Measurements from ENCODE around the gene ZNF814. TPM values are rescaled to one million over a fixed set of nuclear protein-coding genes. Genes with fewer than 3 reads are reported as not detected.

Gene ZNF814
- polyA plus RNA-seq, 4 donors, result 36.3 to 84.0 (median 53.2) TPM

Other genes with a start within 250 kb of the ZNF814 start
- under 1 TPM in 2 of 4 donors, not detected in 2; 0.09 to 0.17 TPM for gene ZSCAN4, start 220.1 kb downstream of the ZNF814 start, polyA plus RNA-seq (ENCODE audit: insufficient read length in 4 of 4)
- gene ZNF551, start 207.1 kb downstream of the ZNF814 start, polyA plus RNA-seq (ENCODE audit: insufficient read length in 4 of 4), result 10 to 100 TPM in 3 of 4 donors, 1 to 10 TPM in 1; 9.3 to 17.4 (median 15.0) TPM
- gene ZNF154, start 179.8 kb downstream of the ZNF814 start, polyA plus RNA-seq (ENCODE audit: insufficient read length in 4 of 4), result 10 to 100 TPM; 22.8 to 33.6 (median 31.2) TPM
- gene ZNF671, start 161.4 kb downstream of the ZNF814 start, polyA plus RNA-seq (ENCODE audit: insufficient read length in 4 of 4), result 10 to 100 TPM in 3 of 4 donors, 1 to 10 TPM in 1; 9.4 to 19.4 (median 19.3) TPM
- gene ZNF776, start 142.2 kb downstream of the ZNF814 start, polyA plus RNA-seq (ENCODE audit: insufficient read length in 4 of 4), result 10 to 100 TPM; 24.9 to 39.6 (median 36.9) TPM
- 10 to 100 TPM; 15.6 to 27.2 (median 22.7) TPM for gene ZNF586, start 119.4 kb downstream of the ZNF814 start, polyA plus RNA-seq (ENCODE audit: insufficient read length in 4 of 4)
- gene ZNF552, start 74.1 kb downstream of the ZNF814 start, polyA plus RNA-seq (ENCODE audit: insufficient read length in 4 of 4), result 10 to 100 TPM in 3 of 4 donors, 1 to 10 TPM in 1; 6.3 to 27.4 (median 18.0) TPM
- gene ZNF587B, start 58.7 kb downstream of the ZNF814 start, polyA plus RNA-seq (ENCODE audit: insufficient read length in 4 of 4), result 10 to 100 TPM in 3 of 4 donors, 1 to 10 TPM in 1; 4.6 to 17.1 (median 15.0) TPM
- 10 to 100 TPM; 19.6 to 41.0 (median 26.1) TPM for gene ZNF587, start 39.2 kb downstream of the ZNF814 start, polyA plus RNA-seq (ENCODE audit: insufficient read length in 4 of 4)
- gene ZNF417, start 27.6 kb upstream of the ZNF814 start, polyA plus RNA-seq (ENCODE audit: insufficient read length in 4 of 4), result 10 to 100 TPM; 19.5 to 32.7 (median 25.6) TPM
- 10 to 100 TPM; 15.4 to 27.7 (median 24.1) TPM for gene ZNF418, start 46.4 kb upstream of the ZNF814 start, polyA plus RNA-seq (ENCODE audit: insufficient read length in 4 of 4)
- gene ZNF256, start 58.7 kb upstream of the ZNF814 start, polyA plus RNA-seq (ENCODE audit: insufficient read length in 4 of 4), result 10 to 100 TPM in 2 of 4 donors, 1 to 10 TPM in 2; 7.3 to 10.8 (median 9.1) TPM
- 1 to 10 TPM; 1.3 to 3.1 (median 2.2) TPM for gene C19orf18, start 85.5 kb upstream of the ZNF814 start, polyA plus RNA-seq (ENCODE audit: insufficient read length in 4 of 4)
- gene ZNF606, start 113.8 kb upstream of the ZNF814 start, polyA plus RNA-seq (ENCODE audit: insufficient read length in 4 of 4), result 10 to 100 TPM; 20.2 to 34.4 (median 30.8) TPM
- 1 to 10 TPM; 1.4 to 7.7 (median 2.5) TPM for gene ZSCAN1, start 145.0 kb upstream of the ZNF814 start, polyA plus RNA-seq (ENCODE audit: insufficient read length in 4 of 4)
- gene ZNF135, start 170.2 kb upstream of the ZNF814 start, polyA plus RNA-seq (ENCODE audit: insufficient read length in 4 of 4), result 10 to 100 TPM; 22.1 to 28.6 (median 23.9) TPM
- 100 to 1,000 TPM in 1 of 4 donors, 10 to 100 TPM in 3; 76.2 to 122 (median 83.3) TPM for gene ZSCAN18, start 209.2 kb upstream of the ZNF814 start, polyA plus RNA-seq (ENCODE audit: insufficient read length in 4 of 4)

Data from left renal pelvis (tissue), 4 donors.